IgD-negative memory B cell (primary cell): ENCODE data around the gene ASTN2. TPM values are rescaled to one million over a fixed set of nuclear protein-coding genes. Genes with fewer than 3 reads are reported as not detected.
A peak's percentile ranks its signal among the peaks of the same experiment; 100 is the strongest.

Experiments used
- H3K27ac Mint-ChIP-seq, 3 donors: one replicate each; pipeline ENCODE4 v1.8.0; 2020 to 2022; ENCODE audit warnings: mild to moderate bottlenecking in 3 of 3, mixed read lengths in 3 of 3, moderate library complexity in 1 of 3
- H3K27me3 Mint-ChIP-seq: one replicate; pipeline ENCODE4 v1.8.0; 2021; ENCODE audit warnings: mixed read lengths
- H3K36me3 Mint-ChIP-seq: one replicate; pipeline ENCODE4 v1.8.0; 2020; ENCODE audit warnings: mild to moderate bottlenecking, mixed read lengths
- H3K4me1 Mint-ChIP-seq, 3 donors: one replicate each; pipeline ENCODE4 v1.8.0; 2020 to 2022; ENCODE audit warnings: mixed read lengths in 3 of 3, mild to moderate bottlenecking in 1 of 3
- H3K4me3 Mint-ChIP-seq, 4 donors: one replicate each; pipeline ENCODE4 v1.8.0; 2020 to 2022; ENCODE audit warnings: mild to moderate bottlenecking in 4 of 4, mixed read lengths in 4 of 4, moderate library complexity in 3 of 4
- H3K9me3 Mint-ChIP-seq, 3 donors: one replicate each; pipeline ENCODE4 v1.8.0; 2020 to 2021; ENCODE audit warnings: mixed read lengths in 3 of 3, mild to moderate bottlenecking in 1 of 3
- polyA plus RNA-seq: library from polyadenylated mRNA; unstranded; fragments of 300-500 nt; fragmentation: Illumina TruSeq; gene quantifications from one replicate; pipeline ENCODE4 v1.2.3, GENCODE V29; 2021

Gene ASTN2
- polyA plus RNA-seq, 1 donor from 2014 or later = 2.7 TPM

DNA sequence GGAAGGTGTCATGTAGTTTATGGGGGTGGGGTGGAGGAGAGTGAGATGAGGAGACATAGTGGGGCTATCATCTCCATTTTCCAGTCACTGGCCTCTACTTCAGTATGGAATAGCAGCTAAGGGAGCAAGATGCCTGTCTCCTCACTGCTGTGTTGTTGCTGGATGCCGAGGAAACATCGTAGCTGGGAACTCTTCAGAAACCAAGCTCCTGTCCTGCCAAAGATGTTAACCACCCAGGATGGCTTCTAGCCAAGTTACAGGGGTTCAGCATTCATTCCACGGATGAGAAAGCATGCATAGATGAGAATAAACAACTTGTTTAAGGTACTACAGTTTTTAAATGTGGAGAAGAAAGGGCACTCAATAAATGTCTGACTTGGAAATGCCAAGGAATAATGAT, 226.5 kb downstream of the ASTN2 start:
- no peak overlapping the region for H3K27ac Mint-ChIP-seq
- no peaks in the 10 kb centered on the region for H3K36me3 Mint-ChIP-seq
- H3K27me3 Mint-ChIP-seq = no peaks in the 10 kb centered on the region
- no peaks in the 10 kb centered on the region for H3K4me1 Mint-ChIP-seq
- H3K4me3 Mint-ChIP-seq = no peak overlapping the region
- peaks cover 5 to 6% (median 6%) of the 10 kb centered on the region in 3 donors for H3K9me3 Mint-ChIP-seq

DNA sequence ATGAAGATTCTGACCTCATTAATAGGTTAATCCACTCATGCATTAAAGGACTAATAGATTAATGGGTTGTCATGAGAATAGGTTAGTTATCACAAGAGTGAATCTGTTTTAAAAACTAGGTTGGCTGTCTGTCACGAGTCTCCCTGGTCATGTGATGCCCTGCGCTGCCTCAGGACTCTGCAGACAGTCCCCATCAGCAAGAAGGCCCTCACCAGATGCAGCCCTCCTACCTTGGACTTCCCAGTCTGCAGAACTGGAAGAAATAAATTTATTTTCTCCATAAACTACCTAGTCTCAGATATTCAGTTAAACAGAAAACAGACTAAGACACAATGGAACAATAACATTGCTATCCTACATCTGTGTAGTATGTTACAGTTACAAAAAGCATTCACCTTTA, 227.4 kb downstream of the ASTN2 start:
- H3K9me3 Mint-ChIP-seq = peaks cover 0 to 2% (median 0%) of the 10 kb centered on the region in 3 donors
- H3K27me3 Mint-ChIP-seq = no peaks in the 10 kb centered on the region
- no peaks in the 10 kb centered on the region for H3K4me1 Mint-ChIP-seq
- no peaks in the 10 kb centered on the region for H3K36me3 Mint-ChIP-seq
- H3K27ac Mint-ChIP-seq = no peak overlapping the region
- peak overlapping the region in 1 of 4 donors; percentile 65 for H3K4me3 Mint-ChIP-seq

DNA sequence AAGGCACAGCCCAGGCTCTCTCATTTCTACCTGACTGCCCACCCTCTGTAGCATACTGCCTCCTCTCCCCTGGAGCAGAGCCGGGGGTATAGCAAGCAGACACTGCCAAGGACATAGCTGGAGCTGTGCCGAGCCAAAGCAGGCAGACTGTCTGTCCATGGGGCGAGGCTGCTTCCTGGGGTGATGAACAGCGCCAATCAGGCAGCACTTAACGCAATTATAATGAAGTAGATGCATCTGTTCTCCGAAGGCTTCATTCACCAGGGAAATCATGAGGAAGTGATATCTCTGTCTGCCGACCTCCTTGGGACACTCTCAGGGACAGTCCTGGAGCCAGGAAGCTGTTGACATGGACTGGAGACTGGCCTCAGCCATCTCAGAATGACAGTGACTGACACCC, 230.7 kb downstream of the ASTN2 start:
- no peak overlapping the region for H3K27ac Mint-ChIP-seq

DNA sequence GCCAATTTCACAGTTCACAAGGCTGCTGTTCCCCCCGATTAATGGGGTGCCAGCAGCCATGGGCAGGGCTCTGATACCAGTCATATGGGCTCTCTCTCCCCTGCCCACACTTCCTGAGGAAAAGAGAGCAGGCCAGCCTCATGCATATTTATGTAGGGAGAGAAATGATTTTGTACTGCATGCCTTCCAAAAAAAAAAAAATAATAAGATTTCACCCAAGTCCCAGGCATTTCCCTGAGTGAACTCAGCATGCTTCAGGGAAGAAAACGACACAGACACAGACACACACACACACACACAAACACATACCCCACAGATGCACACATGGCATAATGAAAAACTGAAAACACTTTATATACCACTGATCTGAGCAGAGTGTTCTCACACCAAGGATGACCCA, 232.8 kb downstream of the ASTN2 start:
- Mint-ChIP-seq H3K9me3 (peaks cover 6 to 11% (median 6%) of the 10 kb centered on the region in 3 donors), H3K27ac (no peak overlapping the region), H3K27me3 (no peaks in the 10 kb centered on the region), H3K36me3 (no peaks in the 10 kb centered on the region), H3K4me1 (no peaks in the 10 kb centered on the region), H3K4me3 (peak overlapping the region in 1 of 4 donors; percentile 14)

More for the DNA sequence above, 230.7 kb downstream of the ASTN2 start:
- Mint-ChIP-seq H3K4me3 (no peak overlapping the region), H3K27me3 (no peaks in the 10 kb centered on the region), H3K4me1 (no peaks in the 10 kb centered on the region), H3K36me3 (no peaks in the 10 kb centered on the region), H3K9me3 (peaks cover 6% of the 10 kb centered on the region in 3 donors)

DNA sequence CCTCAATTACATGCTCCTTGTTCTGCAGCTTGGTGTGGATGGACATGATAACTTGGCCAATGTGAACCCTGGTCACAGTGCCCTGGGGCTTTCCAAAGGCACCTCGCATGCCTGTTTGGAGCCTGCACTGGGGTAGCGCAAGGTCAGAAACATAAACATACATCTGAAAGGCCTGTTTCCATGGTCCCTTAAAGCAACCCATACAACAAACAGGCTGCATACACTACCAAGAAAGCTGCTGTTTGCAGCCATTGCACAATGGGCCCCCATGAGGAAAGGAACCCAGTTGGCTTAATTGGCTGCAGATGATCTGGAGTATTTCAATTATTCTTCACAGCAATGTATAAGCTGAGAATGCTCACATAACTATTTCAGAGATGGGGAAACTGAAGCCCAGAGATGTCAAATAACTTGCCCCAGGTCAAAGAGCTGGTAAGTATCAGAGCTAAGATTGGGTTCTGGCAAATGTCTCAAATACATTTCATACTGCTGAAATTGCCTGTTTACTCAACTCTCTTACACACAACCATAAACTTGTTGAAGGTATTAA, 233.9 kb downstream of the ASTN2 start:
- Mint-ChIP-seq H3K36me3 (no peaks in the 10 kb centered on the region), H3K9me3 (peaks cover 6 to 11% (median 6%) of the 10 kb centered on the region in 3 donors), H3K27ac (no peak overlapping the region), H3K4me3 (no peak overlapping the region), H3K4me1 (no peaks in the 10 kb centered on the region), H3K27me3 (no peaks in the 10 kb centered on the region)

DNA sequence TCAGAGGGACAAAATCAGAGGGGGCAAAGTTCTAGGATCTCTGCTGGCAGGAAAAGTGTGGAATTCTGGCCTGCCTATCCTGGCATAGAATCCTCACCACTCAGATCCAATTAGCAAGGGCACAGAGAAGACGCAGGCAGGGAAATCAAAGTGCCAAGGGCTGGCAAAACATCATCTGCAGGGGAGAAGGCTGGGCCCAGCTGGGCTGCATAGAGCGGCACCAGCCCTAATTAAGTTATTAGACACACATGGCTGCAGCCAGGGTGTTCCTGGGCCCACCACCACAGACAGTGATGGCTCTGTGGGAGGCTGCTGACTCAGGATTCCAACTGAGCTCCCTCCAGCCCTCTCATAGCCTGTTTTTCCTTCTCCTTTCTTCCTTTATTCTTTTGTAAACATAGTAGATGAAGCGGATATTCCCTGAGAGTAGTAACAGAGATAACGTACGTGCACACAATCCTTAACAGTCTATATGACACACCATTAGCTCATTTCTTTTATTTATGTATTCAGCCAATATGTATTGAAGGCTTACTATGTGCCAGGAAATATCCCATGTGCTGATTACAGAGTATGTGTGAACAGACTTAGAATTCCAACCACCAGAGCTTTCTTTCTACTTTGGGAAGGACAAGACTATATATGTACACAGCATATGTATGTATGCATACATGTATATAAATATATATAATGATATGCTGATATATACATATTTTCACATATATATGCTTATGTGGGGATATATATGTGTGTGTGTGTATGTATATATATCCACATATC, 236.1 kb downstream of the ASTN2 start:
- H3K4me1 Mint-ChIP-seq = no peaks in the 10 kb centered on the region
- peaks cover 6 to 16% (median 6%) of the 10 kb centered on the region in 3 donors for H3K9me3 Mint-ChIP-seq
- no peak overlapping the region for H3K4me3 Mint-ChIP-seq

DNA sequence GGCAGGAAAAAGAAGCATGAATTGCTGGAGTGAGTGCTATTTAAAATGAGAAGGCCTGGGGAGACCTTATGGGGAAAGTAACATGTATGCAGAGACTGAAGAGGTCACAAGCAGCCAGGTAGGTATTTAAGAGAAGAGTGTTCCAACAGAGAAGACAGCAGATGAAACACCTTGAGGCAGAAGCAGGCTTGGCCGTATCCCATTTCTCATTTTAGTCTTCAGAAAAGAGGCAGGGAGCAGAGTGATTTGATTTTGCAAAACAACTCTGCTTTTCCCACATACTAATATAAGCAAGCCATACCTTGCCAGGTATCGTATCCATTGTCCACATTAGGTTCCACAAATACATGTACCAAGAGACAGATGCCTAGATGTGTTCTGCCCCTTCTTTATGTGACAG, 244.3 kb downstream of the ASTN2 start:
- no peak overlapping the region for H3K4me3 Mint-ChIP-seq
- no peaks in the 10 kb centered on the region for H3K36me3 Mint-ChIP-seq
- H3K9me3 Mint-ChIP-seq = peaks cover 0 to 5% (median 3%) of the 10 kb centered on the region in 3 donors
- no peaks in the 10 kb centered on the region for H3K4me1 Mint-ChIP-seq
- H3K27ac Mint-ChIP-seq = no peak overlapping the region
- H3K27me3 Mint-ChIP-seq = peaks cover 4% of the 10 kb centered on the region

More for the DNA sequence above, 236.1 kb downstream of the ASTN2 start:
- Mint-ChIP-seq H3K27ac (no peak overlapping the region), H3K36me3 (no peaks in the 10 kb centered on the region), H3K27me3 (no peaks in the 10 kb centered on the region)

DNA sequence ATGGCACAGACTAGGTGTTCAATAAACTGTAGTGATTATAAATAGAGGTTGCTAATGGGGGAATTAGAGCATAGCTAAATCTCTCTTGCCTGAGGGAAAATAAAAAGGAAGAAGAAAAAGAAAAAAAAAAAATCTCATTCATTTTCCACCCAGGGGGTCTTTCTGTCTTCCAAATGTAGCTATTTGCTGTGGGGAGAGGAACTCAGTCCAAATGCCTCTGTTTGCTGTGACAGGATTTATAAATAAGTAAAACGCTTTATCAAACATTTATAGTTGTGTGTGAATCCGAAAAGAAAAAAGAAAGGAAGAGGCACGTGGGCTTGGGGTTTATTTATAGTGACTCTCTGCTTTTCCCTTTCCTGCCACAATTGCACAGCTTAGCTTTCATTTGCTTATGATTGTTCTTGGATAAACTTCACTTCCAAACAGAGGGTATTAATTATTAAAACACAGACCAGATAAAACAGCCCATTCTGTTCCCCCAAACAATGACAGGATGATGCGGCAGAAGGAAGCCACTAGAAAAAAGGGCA, 245.7 kb downstream of the ASTN2 start:
- H3K4me1 Mint-ChIP-seq = no peaks in the 10 kb centered on the region
- H3K4me3 Mint-ChIP-seq = no peak overlapping the region
- H3K27ac Mint-ChIP-seq = no peak overlapping the region
- H3K27me3 Mint-ChIP-seq = peaks cover 8% of the 10 kb centered on the region
- H3K36me3 Mint-ChIP-seq = no peaks in the 10 kb centered on the region
- H3K9me3 Mint-ChIP-seq = peaks cover 0 to 3% (median 0%) of the 10 kb centered on the region in 3 donors

DNA sequence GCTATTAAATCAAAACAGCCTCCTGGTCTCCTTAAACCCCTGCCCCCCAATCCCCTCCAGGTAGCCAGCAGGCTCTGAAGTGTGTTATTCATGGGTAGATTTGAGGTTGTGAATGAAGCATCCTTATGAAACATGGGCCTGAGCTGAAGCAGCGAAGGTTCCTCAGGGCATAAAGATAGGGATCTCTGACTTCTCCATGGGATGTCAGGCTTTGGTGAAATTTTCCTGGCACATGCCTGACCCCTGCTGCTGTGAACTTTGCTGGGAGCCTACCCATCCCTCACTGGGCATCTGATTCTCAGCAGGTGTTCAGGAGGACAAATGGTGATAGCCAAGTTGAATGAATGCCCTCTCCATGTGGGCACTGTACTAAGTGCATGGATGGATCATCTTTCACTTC, 250.3 kb downstream of the ASTN2 start:
- Mint-ChIP-seq H3K27me3 (peaks cover 8% of the 10 kb centered on the region), H3K4me1 (no peaks in the 10 kb centered on the region), H3K4me3 (no peak overlapping the region), H3K9me3 (peaks cover 0 to 2% (median 0%) of the 10 kb centered on the region in 3 donors), H3K27ac (no peak overlapping the region), H3K36me3 (no peaks in the 10 kb centered on the region)

DNA sequence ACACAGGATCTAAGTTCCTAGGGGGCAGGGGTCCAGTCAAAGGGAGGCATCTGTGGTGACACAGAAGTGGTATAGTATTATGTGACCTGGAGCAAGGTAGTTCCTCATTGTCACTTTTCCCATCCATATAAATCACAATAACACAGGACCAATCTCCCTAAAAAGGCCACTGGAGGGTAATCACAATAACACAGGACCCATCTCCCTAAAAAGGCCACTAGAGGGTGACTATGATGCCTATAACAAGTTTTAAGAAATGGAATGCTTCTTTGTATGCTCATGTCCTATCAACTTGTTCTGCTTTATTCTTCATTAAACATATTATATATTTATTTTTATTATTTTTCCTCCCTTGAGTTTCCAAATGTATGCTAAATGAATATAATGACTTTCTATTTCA, 254.6 kb downstream of the ASTN2 start:
- Mint-ChIP-seq H3K9me3 (peaks cover 0 to 2% (median 1%) of the 10 kb centered on the region in 3 donors), H3K36me3 (no peaks in the 10 kb centered on the region), H3K4me3 (no peak overlapping the region), H3K27me3 (peaks cover 1% of the 10 kb centered on the region), H3K4me1 (no peaks in the 10 kb centered on the region), H3K27ac (no peak overlapping the region)

DNA sequence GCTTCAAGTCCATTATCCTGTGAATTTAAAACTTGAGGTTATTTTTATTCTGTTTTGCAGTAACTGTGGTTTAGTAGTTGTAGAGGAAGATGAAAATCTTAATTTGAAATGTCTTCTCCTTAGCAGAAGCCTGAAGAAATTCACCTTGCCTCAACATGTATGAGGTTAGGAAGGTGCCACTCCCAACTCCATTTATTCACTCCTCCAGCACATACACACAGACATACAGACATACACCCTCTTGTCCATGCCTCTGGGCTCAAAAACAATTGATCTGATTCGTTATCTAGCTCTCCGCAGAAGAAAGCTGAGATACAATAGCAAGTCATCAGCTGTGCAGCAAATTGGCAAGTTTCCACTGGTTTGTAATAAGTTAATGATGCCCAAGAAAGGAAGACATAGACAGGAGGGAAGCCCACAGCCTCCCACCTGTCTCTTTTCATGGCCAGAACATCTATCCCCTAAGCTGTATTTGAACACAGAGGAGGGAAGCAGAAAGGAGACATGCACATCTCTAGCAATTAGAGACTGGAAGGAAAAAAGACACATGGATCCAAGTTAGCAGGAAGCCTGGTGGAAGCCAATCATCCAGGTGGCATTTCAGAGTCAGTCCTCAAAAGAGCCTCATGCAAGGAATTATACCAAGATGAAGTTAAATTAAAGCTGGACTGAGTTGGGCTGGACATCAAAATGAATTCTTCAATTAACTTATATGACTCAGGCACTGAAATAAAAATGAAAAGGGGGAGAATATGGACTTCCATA, 257.9 kb downstream of the ASTN2 start:
- H3K9me3 Mint-ChIP-seq = peaks cover 0 to 1% (median 0%) of the 10 kb centered on the region in 3 donors
- no peaks in the 10 kb centered on the region for H3K4me1 Mint-ChIP-seq
- H3K27ac Mint-ChIP-seq = no peak overlapping the region
- H3K4me3 Mint-ChIP-seq = no peak overlapping the region
- no peaks in the 10 kb centered on the region for H3K27me3 Mint-ChIP-seq
- H3K36me3 Mint-ChIP-seq = no peaks in the 10 kb centered on the region

DNA sequence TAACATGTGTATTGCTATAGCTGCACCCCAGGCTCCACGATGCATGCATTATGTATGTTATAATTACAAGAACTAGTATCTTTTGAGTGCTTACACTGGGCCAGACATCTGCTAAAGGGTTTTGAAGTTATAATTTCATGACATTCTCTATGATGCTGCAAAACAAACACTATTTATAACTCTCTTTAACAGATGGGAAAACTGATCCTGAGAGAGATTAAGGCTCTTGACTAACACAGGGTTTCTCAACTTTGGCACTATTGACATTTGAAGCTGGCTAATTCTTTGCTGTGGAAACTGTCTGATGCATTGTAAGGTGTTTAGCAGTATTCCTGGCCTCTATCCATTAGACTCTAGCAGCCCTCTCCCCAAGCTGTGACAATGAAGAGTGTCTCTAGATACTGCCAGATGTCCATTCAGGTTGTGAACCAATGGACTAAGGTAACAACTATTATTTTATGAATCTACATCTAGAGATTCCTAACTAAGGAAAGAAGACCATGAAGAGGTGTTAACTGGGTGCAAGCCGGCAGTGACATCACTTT, 258.6 kb downstream of the ASTN2 start:
- Mint-ChIP-seq H3K4me1 (no peaks in the 10 kb centered on the region), H3K27me3 (no peaks in the 10 kb centered on the region), H3K27ac (no peak overlapping the region), H3K9me3 (peaks cover 0 to 1% (median 0%) of the 10 kb centered on the region in 3 donors), H3K4me3 (no peak overlapping the region), H3K36me3 (no peaks in the 10 kb centered on the region)

DNA sequence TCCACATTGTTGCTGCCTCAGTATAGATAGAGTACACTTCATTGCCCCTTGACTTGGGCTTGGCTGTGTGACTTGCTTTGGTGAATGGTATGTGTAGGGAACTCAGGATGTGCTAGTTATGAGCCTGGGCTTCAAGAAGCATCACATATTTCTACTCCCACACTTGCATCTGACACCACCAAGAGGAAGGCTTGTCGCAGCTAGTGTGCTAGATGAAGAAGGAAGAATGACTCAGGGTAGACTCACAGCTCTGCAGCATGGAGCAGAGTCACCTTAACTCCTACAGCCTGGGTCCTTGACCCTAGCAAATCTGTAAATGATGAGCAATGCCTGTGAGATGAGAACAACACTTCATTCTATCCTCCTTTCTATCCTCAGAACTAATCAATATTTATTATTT, 261.8 kb downstream of the ASTN2 start:
- H3K27ac Mint-ChIP-seq = no peak overlapping the region
- H3K4me3 Mint-ChIP-seq = no peak overlapping the region
- H3K27me3 Mint-ChIP-seq = no peaks in the 10 kb centered on the region
- no peaks in the 10 kb centered on the region for H3K36me3 Mint-ChIP-seq
- no peaks in the 10 kb centered on the region for H3K4me1 Mint-ChIP-seq
- H3K9me3 Mint-ChIP-seq = peaks cover 0 to 3% (median 0%) of the 10 kb centered on the region in 3 donors

DNA sequence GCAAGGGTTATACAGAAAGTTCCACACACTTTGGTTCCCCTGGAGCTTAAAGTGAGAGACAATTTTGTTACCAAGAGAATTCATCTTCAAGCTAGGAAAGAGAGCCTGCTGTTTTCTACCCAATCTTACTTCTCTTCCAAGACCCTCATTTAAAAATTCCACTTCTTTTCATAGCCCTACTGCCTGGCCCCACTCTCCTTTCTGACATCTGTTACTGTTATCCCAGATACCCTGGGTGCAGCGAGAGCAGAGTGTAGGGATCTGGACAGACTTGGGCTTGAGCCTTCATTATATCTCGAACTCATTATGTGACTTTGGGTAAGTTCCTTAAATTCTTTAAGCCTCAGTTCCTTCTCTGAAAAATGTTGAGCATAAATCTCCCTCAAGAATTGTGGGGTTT, 263.1 kb downstream of the ASTN2 start:
- no peaks in the 10 kb centered on the region for H3K4me1 Mint-ChIP-seq
- peaks cover 0 to 5% (median 0%) of the 10 kb centered on the region in 3 donors for H3K9me3 Mint-ChIP-seq
- no peak overlapping the region for H3K4me3 Mint-ChIP-seq
- no peaks in the 10 kb centered on the region for H3K27me3 Mint-ChIP-seq
- H3K36me3 Mint-ChIP-seq = no peaks in the 10 kb centered on the region
- H3K27ac Mint-ChIP-seq = no peak overlapping the region

DNA sequence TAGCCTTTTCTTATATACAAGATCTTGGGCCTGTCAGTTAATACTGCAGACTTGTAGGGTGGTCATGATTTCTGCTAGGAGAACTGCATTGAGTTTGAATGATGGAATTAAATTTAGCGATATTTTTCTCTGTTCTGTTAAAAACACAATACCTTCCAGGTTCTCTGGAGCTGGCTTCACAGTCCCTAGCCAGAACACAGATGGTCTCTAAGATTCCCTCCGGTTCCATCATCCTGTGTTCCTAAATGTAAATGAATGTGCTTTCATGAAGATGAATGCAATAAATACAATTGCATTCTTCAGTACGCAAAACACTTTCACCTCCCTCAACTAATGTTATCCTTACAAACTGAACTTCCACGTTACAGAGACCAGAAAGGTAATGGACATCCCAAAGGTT, 264.9 kb downstream of the ASTN2 start:
- H3K4me3 Mint-ChIP-seq = no peak overlapping the region

More for the DNA sequence above, 264.9 kb downstream of the ASTN2 start:
- Mint-ChIP-seq H3K36me3 (no peaks in the 10 kb centered on the region), H3K27me3 (peaks cover 1% of the 10 kb centered on the region), H3K27ac (no peak overlapping the region), H3K4me1 (no peaks in the 10 kb centered on the region), H3K9me3 (peaks cover 0 to 3% (median 3%) of the 10 kb centered on the region in 3 donors)
